ENCODE data around the gene WARS2.

DNA sequence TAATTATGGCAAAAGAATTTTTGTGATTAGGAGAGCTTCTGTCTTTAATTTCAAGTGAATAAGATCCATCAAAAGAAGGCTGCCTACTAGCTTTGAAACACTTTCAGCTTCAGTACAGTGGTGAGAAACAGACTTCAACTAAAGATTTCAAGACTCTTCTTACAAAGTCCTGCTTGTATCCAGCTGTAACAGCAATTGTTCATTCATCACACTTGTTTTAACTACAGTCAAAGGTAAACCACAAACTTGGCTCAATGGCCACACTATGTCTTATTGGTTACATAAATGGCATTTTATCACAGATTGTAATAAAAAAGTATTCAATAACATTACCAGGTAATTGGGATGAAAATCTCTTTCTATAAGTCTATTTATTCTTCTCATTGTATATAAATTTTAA is 59.2 kb downstream of the WARS2 start:
- TF ChIP-seq CTCF (IDR thresholded peaks at IDR 0.05) (no peak), POLR2A (IDR thresholded peaks at IDR 0.05) (no peak)

All from testis (tissue), 2 donors.